A204.1 (cell line): ENCODE data around the gene EML1.

Experiments used
- FAIRE-seq: peaks from 2 replicates; lab custom pipeline; 2012; peaks lifted over from hg19 to GRCh38; lab: Jason Lieb, UNC

Gene EML1

GRCh38 chr14:99805757-99806439 is 12.7 kb downstream of the EML1 start:
- no peak for FAIRE-seq

DNA sequence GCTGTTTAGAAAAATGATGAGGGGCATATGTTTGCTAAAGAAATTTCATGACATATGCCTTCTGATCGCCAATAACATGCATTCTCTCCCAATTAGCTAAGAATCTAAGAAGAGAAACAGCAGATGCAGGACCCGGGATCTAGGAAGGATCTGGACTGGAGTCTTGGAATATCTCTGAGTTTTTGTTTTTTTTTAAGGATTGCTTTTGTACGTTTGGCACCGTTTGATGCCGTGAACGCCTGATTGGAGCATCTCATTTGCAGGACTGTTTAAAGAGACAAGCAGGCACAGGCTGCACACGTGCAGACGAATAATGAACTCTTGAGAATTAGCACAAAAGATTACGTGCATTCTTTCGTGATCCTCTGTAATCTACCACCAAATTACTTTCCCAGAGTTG is 13.6 kb downstream of the EML1 start:
- FAIRE-seq, result no peak

GRCh38 chr14:99807413-99808153 is 14.4 kb downstream of the EML1 start:
- no peak for FAIRE-seq

GRCh38 chr14:99808154-99808505 is 14.9 kb downstream of the EML1 start:
- FAIRE-seq, result no peak

DNA sequence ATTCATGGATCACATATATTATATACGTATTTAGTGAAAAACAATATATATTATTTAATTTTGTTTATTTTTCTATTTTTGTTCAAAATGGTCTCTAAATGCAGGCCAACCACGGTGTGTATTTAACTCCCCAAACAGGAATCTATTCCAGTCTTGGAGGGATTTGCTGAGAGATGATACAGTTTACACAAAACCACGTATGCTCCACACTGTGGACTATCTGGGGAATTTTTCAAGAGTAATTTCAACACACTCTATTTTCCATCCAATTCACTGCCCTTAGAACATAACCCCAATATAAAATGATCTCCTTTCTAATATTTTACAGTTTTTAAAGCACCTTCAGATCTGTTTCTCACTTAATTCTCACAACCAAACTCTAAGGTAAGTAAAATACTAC is 15.3 kb downstream of the EML1 start:
- FAIRE-seq, result no peak

DNA sequence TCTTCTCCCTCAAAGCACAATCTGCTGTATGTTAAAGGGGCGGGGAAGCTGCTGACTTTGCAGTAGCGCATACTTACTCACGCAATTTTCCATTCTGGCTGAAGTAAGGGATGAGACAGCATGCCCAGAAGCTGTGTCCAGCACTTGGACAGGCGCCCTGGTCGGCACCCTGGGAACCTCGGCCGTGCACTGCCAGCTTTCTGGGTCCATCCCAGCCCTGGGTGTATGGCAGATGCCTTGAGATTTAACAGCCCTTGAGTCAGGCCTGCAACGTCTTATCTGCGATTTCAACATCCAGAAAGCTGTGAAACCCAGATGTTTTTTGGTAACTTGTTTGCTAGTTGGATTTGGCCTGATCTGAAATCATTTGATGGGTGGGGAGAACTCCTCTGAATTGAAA is 16.1 kb downstream of the EML1 start:
- FAIRE-seq, result no peak

GRCh38 chr14:99809859-99810558 is 16.8 kb downstream of the EML1 start:
- no peak for FAIRE-seq

DNA sequence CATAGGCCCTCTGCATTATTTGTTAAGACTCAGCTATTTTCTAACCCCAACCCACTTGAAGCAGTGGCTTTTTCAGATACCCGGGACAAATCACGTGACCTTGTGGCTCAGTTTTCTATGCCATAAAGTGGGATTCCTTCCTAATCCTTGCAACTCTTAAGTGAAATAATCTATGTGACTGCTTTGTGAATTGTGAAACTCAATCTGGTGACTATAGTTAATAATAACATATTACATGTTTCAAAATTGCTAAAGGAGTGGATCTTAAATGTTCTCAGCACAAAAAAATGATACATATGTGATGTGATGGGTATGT is 17.3 kb downstream of the EML1 start:
- no peak for FAIRE-seq

GRCh38 chr14:99812096-99812750 is 19.0 kb downstream of the EML1 start:
- FAIRE-seq, result no peak

- no peak for FAIRE-seq
These were observed 19.7 kb downstream of the EML1 start for GRCh38 chr14:99812892-99813291.

- FAIRE-seq, result no peak
These were observed 22.5 kb downstream of the EML1 start for GRCh38 chr14:99815696-99816095.

- no peak for FAIRE-seq
These were observed 23.0 kb downstream of the EML1 start for GRCh38 chr14:99816217-99816616.

DNA sequence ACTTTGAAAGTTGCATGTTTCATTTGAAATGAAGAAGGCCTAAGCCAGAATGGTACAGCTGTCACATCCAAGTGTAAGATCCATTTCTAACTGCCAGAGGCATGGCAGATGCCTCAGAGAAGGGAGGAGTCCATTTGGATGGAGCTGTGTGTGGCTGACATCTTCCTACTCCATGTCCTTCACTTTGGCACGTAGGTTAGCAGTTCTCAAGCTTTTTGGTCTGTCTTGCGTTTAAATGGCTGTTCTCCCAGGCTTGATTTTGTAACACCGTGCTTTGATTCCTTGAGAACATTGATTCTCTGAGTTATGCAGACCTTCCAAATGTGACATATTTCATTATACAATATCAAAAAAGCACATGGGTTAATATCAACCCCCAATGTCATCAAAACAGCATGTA is 23.4 kb downstream of the EML1 start:
- FAIRE-seq, result no peak

- FAIRE-seq, result no peak
These were observed 24.1 kb downstream of the EML1 start for GRCh38 chr14:99817331-99817730.

DNA sequence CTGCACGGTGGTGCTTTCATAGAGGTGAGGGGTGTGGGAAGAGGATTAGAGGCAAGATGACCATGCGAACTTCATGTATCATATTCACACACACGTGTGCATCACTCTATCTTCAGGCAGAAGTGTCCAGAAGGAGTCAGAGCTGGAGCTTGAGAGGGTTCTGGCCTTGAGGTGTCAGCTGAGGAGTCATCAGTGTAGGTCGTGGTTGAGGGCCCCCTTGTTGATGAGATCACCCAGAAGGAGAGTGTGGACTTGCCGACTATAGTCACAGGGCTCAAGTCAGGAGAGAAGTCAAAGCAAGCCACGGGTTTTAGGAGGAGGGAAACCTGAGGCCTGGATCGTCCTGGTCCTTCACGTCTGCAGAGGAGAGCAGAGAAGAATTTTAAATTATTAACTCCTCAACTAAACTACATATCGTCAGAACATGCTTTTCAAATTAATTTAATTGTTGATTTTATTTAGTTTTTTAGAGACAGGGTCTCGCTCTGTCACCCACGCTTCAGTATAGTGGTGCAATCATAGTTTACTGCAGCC is 25.4 kb downstream of the EML1 start:
- FAIRE-seq, result no peak

GRCh38 chr14:99819514-99819913 is 26.3 kb downstream of the EML1 start:
- no peak for FAIRE-seq

DNA sequence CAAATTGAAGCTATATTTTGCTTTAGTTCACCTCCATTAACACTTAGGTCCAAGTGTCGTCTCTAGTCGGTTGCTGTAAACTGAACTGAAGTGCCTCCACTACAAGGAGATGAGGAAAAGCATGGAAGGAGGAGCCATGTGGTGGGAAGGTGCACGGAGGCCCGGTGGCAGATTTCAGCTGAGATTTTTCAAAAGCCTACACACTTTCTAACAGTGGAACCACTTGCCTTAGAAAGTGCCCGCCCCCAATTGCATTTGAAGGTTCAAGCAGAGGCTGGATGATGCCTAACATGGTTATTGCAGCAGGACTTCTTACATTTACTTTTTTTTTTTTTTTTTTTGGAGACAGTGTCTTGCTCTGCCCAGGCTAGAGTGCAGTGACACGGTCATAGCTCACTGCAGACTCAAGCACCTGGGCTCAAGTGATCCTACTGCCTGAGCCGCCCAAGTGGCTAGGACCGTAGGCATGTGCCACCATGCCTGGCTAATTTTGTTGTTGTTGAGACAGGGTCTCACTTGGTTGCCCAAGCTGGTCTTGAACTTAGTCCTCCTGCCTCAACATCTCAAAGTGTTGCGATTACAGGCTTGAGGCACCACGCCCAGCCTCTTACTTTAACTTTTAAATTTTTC is 27.6 kb downstream of the EML1 start:
- no peak for FAIRE-seq

DNA sequence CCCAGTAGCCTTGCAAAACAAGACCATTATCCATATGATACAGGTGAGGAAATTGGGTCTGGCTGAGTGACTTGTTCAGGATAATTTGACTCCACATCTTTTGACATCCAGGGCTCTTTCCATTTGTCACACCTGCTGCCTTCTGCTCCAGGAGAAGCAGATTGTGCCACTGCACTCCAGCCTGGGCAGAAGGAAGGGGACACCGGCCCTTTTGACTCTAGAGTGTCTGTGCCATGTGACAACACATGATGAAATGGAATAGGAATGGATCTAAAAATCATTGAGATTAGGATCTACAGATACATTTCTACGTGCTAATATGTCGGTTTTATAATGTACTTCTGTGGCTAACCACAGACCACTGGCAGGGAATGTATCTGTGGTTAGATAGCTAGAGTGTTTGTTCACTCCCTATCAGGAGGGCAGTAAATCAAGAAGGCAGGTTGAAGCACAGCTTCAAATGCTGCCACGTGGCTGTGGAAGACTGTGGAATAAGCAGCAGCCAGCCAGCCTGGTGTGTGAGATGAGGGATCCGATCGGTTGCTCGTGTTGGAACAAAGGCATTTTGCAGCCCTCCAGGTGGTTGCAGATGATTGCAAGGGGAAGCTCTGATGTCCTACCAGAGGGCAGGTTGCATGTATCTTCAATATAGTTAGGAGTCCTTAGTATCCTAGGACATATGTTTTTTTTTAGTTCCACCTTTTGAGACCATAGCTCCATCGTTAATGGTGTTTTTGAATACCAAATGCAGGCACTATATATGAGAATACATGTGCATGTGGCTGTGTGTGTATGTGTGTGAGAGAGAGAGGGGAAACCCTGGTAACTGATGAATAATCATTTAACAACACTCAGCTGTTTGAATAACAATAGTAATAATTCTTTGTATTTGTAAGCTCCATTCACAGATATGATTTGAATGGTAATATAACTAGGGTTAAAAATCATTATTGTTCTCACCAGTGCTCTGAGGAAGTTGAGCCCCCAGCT is 28.6 kb downstream of the EML1 start:
- no peak for FAIRE-seq

DNA sequence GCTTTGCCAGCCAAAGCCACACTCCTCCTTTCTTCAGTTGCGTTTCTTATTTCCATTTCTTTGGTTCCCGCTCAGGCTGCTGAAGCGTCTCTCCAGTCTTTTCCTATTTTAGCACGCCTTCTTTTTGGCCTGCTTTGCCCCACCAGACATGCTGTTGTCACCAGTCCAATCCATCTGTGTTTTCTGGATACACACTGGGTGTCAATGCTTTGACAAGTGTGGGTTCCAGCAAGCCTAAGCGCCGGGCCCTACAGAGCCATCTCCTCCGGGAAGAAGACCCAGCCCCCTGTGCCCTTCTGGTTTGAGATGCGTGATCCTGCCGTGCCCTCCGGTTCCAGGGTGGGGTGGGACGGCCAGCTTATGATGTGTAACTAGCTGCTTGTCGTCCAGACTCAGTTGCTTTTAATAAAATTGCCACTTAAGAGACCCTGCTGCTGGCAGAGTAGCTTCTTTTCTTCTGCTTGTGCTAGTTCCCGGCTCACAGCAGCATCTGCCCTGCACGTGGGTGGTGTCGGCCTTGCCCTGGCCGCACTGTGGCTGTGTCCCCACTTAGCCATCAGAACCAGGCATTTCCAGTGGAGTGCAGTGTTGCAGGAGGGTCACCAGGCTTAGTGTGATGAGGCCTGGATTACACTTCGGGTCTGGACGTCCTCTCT is 29.7 kb downstream of the EML1 start:
- FAIRE-seq, result no peak

- FAIRE-seq, result no peak
These were observed 31.6 kb downstream of the EML1 start for GRCh38 chr14:99824776-99825175.

GRCh38 chr14:99829450-99829849 is 36.2 kb downstream of the EML1 start:
- no peak for FAIRE-seq
